HFF-Myc (cell line): ENCODE data around the gene SNAPC5.

Source experiments
- DNase-seq: peaks from one replicate; pipeline ENCODE4 v3.0.0-alpha.2; 2011; ENCODE audit warnings: low read depth; ENCODE audit errors: extremely low read depth
- H3K4me3 ChIP-seq: replicated peaks from 2 replicates; pipeline ENCODE4 v1.5.1; 2011; ENCODE audit warnings: low read depth, mild to moderate bottlenecking, control low read depth, low read length
- CTCF ChIP-seq: IDR thresholded peaks from 2 replicates; pipeline ENCODE4 v1.5.1; 2012; ENCODE audit warnings: mild to moderate bottlenecking, low read depth, low read length, control low read depth; ENCODE audit errors: missing control alignments

Gene SNAPC5

GRCh38 chr15:66497502-66498455, at the start of gene SNAPC5:
Gene SNAPC5, minus strand, starts transcription at chr15:66497762. Its CDS starts 31 bp downstream, at chr15:66497731.
- H3K4me3 ChIP-seq: peak within 1 kb of the TSS; percentile 89
- DNase-seq: peak; percentile 90
- peak; percentile 92 for TF ChIP-seq CTCF

- no peak overlapping the region for H3K4me3 ChIP-seq
- no peak for TF ChIP-seq CTCF
- DNase-seq: no peak
Measured at GRCh38 chr15:66545255-66545654, 47.7 kb upstream of the SNAPC5 start.

DNA sequence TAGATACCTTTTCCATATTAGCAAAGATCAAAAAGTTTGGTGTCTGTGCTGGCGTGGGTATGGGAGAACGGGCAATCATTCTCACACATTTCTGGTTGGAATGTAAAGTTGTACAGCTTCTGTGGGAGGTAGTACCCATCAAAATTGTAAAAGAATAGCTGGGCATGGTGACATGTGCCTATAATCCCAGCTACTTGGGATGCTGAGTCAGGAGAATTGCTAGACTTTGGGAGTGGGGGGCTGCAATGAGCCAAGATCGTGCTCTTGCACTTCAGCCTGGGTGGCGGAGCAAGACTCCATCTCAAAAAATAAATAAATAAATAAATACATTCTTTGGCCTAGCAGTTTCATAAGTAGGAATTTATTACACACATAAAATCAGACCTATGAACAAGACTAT, 45.3 kb upstream of the SNAPC5 start:
- no peak for DNase-seq
- TF ChIP-seq CTCF: no peak
- no peak overlapping the region for H3K4me3 ChIP-seq

DNA sequence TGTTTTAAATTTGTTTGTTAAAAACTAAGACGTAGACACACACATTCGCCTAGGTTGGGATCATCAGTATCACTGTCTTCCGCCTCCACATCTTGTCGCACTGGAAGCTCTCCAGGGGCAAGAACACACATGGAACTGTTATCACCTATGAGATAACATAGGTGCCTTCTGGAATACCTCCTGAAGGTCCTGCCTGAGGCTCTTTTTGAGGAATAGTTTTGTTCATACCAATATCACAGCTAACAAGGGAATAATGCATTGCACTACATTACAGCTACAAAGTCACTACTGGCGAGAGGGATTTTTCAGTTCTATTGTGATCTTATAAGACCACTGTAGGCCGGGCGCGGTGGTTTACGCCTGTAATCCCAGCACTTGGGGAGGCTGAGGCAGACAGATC, 37.5 kb upstream of the SNAPC5 start:
- no peak overlapping the region for H3K4me3 ChIP-seq
- no peak for DNase-seq
- TF ChIP-seq CTCF: no peak

DNA sequence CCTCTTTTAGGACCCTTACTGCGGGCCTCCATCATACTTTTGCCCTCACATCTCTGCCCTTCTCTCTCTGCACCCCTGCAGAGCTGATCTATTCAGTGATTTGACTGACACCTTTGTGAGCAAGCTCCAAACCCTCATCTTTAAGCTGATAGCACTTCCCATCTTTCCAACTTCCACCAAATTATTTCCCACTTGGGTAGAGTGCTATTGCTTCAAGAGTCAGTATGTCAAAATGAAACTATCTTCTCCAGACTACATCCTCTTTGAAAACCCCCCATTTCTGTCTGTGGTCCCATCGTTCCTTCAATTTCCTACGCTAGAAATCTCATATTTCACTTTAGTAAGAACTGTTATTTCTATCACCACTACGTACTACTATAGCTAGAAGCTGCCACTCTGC, 27.3 kb upstream of the SNAPC5 start:
- no peak for TF ChIP-seq CTCF
- no peak overlapping the region for H3K4me3 ChIP-seq
- no peak for DNase-seq

- no peak for TF ChIP-seq CTCF
- DNase-seq: no peak
- no peak overlapping the region for H3K4me3 ChIP-seq
Measured at GRCh38 chr15:66523926-66524325, 26.4 kb upstream of the SNAPC5 start.

DNA sequence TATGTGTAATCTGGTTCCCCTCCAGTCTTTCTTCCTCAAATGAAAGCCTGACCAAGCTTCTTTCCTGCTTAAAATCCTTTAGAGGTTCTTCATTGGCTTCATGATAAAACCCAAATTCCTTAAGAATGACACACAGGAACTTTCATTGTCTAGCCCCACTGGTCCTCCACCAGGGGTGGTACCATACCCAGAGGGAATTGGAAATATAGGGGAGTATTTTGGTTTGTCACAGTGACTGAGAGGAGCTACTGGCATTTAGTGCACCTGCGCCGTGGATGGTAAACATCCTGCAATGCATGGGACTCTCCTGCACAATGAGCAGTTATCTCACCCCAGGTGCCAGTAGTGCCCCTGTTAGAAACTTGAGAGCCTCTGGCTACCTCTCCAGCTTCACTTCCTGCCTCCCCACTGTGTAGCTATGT, 18.4 kb upstream of the SNAPC5 start:
- TF ChIP-seq CTCF: no peak
- no peak for DNase-seq
- H3K4me3 ChIP-seq: no peak overlapping the region
